Osteoblast (primary cell): ENCODE results near the gene ENTPD2. TPM values are rescaled to one million over a fixed set of nuclear protein-coding genes. Genes with fewer than 3 reads are reported as not detected.
"Not testable (repeated sequence)": the region's sequence is repeated elsewhere in the genome, so short reads cannot be mapped to it uniquely, and the experiment has no call there.

ENCODE experiments used
- DNase-seq: peaks from one replicate; pipeline ENCODE4 v3.0.0; 2011; ENCODE audit warnings: low spot score, mixed read lengths; ENCODE audit not compliant: insufficient read length; ENCODE audit errors: missing footprints
- H2AFZ ChIP-seq: 2 replicates; pipeline ENCODE4 v1.6.0; 2011; ENCODE audit warnings: mild to moderate bottlenecking, low read length
- H3K27ac ChIP-seq: 2 replicates; pipeline ENCODE4 v1.5.1; 2011; ENCODE audit warnings: mild to moderate bottlenecking, low read depth, low read length, moderate library complexity
- H3K27me3 ChIP-seq: 2 replicates; pipeline ENCODE4 v1.6.0; 2012; ENCODE audit warnings: mild to moderate bottlenecking, control low read depth, inconsistent platforms, low read length, moderate library complexity; ENCODE audit not compliant: insufficient read depth
- H3K36me3 ChIP-seq: 2 replicates; pipeline ENCODE4 v1.5.1; 2011; ENCODE audit warnings: mild to moderate bottlenecking, low read length, control low read depth, moderate library complexity; ENCODE audit not compliant: insufficient read depth
- H3K4me1 ChIP-seq: 2 replicates; pipeline ENCODE4 v1.5.1; 2011; ENCODE audit warnings: mild to moderate bottlenecking, low read length, control low read depth, moderate library complexity; ENCODE audit not compliant: insufficient read depth
- H3K4me2 ChIP-seq: 2 replicates; pipeline ENCODE4 v1.6.0; 2011; ENCODE audit warnings: mild to moderate bottlenecking, low read length; ENCODE audit not compliant: insufficient read depth
- H3K4me3 ChIP-seq: fragments of 200-600 bp; sonication (generic); 3 replicates; pipeline ENCODE4 v1.5.1; 2012; ENCODE audit warnings: mild to moderate bottlenecking, low read length, inconsistent platforms; ENCODE audit not compliant: insufficient read depth
- H3K79me2 ChIP-seq: 2 replicates; pipeline ENCODE4 v1.6.0; 2012; ENCODE audit warnings: mild to moderate bottlenecking, low read length, control low read depth, inconsistent platforms; ENCODE audit not compliant: insufficient read depth
- H3K9me3 ChIP-seq: 2 replicates; pipeline ENCODE4 v1.5.1; 2011; ENCODE audit warnings: low read depth, low read length, control low read depth
- H4K20me1 ChIP-seq: 2 replicates; pipeline ENCODE4 v1.6.0; 2012; ENCODE audit warnings: mild to moderate bottlenecking, low read length, control low read depth; ENCODE audit not compliant: insufficient read depth
- CTCF ChIP-seq: IDR thresholded peaks from 2 replicates; pipeline ENCODE4 v1.5.1; 2011; ENCODE audit warnings: mild to moderate bottlenecking, low read depth, low read length, moderate library complexity; ENCODE audit errors: extremely low read depth
- total RNA-seq: library from RNA; depleted of rRNA; stranded (reverse); fragments of >200 nt; gene quantifications from 2 replicates; pipeline ENCODE4 v1.2.3, GENCODE V29; 2012

The ENTPD2 gene
- total RNA-seq, 1 donor, result not detected

DNA sequence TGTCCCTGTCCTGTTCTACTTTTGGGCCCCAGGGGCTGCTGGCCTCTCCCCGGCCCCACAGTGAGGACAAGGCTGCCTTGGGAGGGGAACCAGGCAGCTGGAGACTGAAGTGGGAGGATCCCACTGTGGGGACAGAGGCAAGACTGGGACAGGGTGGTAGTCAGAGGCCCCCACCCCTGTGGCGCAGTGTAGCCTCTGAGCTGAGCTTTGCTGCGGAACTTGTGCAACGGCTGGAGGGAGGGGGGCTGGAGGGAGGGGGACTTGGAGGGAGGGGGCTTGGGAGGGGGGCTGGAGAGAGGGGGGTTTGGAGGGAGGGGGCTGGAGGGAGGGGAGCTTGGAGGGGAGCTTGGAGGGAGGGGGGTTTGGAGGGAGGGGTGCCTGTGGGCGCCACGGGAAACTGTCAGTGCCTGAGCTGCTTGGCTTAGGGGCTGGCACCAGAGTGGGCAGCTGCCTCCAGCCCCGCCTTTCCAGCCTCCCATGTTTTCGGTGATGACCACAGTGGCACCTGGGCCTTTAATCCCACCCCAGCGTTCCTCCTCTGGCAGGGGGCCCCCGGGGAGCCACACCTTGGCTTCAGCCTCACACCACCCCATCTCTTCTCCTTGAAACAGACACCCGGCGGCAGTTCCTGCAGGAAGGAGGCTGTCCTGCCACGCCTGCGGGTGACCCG lies 19.7 kb downstream of the ENTPD2 start:
- Histone ChIP-seq H3K36me3 (peaks cover 2% of the 10 kb centered on the region), H3K79me2 (no peaks in the 10 kb centered on the region), H3K27me3 (no peaks in the 10 kb centered on the region), H2AFZ (no peak overlapping the region), H4K20me1 (peaks cover 5% of the 10 kb centered on the region), H3K4me2 (no peak overlapping the region), H3K4me3 (no peak overlapping the region), H3K9me3 (no peaks in the 10 kb centered on the region), H3K4me1 (peaks cover under 1% of the 10 kb centered on the region), H3K27ac (no peak overlapping the region)
- TF ChIP-seq CTCF, result no peak
- no peak for DNase-seq

GRCh38 chr9:137033481-137033880 lies 20.4 kb downstream of the ENTPD2 start:
- not testable (repeated sequence) for H3K9me3 ChIP-seq, H4K20me1 ChIP-seq, H3K27me3 ChIP-seq, H2AFZ ChIP-seq, H3K27ac ChIP-seq, DNase-seq, H3K79me2 ChIP-seq, H3K4me3 ChIP-seq, H3K4me2 ChIP-seq, H3K4me1 ChIP-seq, H3K36me3 ChIP-seq

- Histone ChIP-seq H3K36me3 (no peaks in the 10 kb centered on the region), H3K27ac (no peak overlapping the region), H3K79me2 (no peaks in the 10 kb centered on the region), H3K4me1 (peaks cover 9% of the 10 kb centered on the region), H3K27me3 (no peaks in the 10 kb centered on the region), H2AFZ (no peak overlapping the region), H4K20me1 (peaks cover 4% of the 10 kb centered on the region), H3K9me3 (no peaks in the 10 kb centered on the region), H3K4me2 (no peak overlapping the region), H3K4me3 (no peak overlapping the region)
- DNase-seq, result no peak
- TF ChIP-seq CTCF, result no peak
These were observed 21.0 kb downstream of the ENTPD2 start for GRCh38 chr9:137032858-137033257.

DNA sequence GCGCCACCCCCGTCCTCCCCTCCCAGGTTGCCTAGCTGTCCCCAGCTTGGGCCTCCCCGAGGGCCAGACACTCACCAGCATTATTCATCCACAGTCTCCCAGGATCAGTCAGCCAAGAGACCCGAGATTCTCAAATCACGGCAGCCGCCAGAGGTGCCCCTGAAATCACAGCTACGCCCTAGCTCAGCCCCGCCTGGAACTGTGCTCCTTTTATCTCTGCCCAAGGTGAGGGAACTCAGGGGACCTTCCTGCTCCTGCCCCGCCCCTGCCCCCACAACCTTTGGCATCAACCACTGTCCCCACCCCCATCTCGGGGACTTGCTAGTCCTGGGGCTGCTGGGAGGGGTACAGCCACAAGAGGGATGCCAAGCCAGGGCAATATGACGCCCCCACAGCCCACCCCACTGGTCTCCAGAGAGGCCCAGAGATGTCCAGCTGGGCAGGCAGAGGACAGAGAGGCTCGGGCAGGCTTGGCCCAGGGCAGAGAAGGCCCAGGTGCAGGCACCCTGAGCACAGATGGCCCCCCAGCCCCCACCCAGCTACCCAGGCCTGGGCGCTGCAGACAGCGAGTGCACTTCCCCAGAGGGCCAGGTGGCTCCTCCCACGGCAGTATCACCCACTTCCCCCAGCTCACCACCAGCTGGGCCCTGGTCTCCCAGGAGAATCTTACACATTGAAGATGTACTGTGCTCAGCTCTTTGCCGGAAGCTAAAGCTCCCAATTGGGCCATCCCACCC lies 21.8 kb downstream of the ENTPD2 start, which contains the start of gene FUT7:
Gene FUT7 (minus strand): TSS at position 185 of the 737 bp plus-strand sequence. CDS start 97 bp downstream, at position 88.
- H3K27ac ChIP-seq, result no peak within 1 kb of the TSS
- H3K27me3 ChIP-seq, result no peaks in the 10 kb centered on the region
- no peak for TF ChIP-seq CTCF

More for the DNA sequence above, 21.8 kb downstream of the ENTPD2 start, which contains the start of gene FUT7:
- no peak for DNase-seq
- H3K79me2 ChIP-seq, result no peaks in the 10 kb centered on the region
- H3K4me3 ChIP-seq, result no peak within 1 kb of the TSS
- peaks cover 4% of the 10 kb centered on the region for H4K20me1 ChIP-seq
- H3K36me3 ChIP-seq, result no peaks in the 10 kb centered on the region
- no peaks in the 10 kb centered on the region for H3K9me3 ChIP-seq
- peaks cover 14% of the 10 kb centered on the region for H3K4me1 ChIP-seq
- H3K4me2 ChIP-seq, result no peak within 1 kb of the TSS
- no peak within 1 kb of the TSS for H2AFZ ChIP-seq
